ENCODE data around the gene RIMS4. TPM values are rescaled to one million over a fixed set of nuclear protein-coding genes. Genes with fewer than 3 reads are reported as not detected.

The RIMS4 gene
- not detected in 2 replicates for total RNA-seq (2011; cell fraction: chromatin; rRNA removed; ENCODE audit: low replicate concordance)
- total RNA-seq (2011; cell fraction: nucleolus; rRNA removed) = not detected in 2 replicates
- not detected in 2 replicates for total RNA-seq (2011; cell fraction: nucleoplasm; rRNA removed)
- not detected in 2 replicates for total RNA-seq (2014; rRNA removed)
- not detected in 2 replicates for total RNA-seq (2014; rRNA removed; fragmentation: Illumina TruSeq; extraction: Trizol)
- total RNA-seq (2015; rRNA removed; fragmentation: Illumina TruSeq; extraction: Trizol) = not detected in 2 replicates
- not detected in 2 replicates for total RNA-seq (2021)
- not detected in 2 replicates for polyA plus RNA-seq (2011; rRNA removed)
- 0.01 TPM in 1 of 2 replicates, not detected in the other for polyA plus RNA-seq (2011; cell fraction: cytosol; rRNA removed)
- not detected in 2 replicates for polyA plus RNA-seq (2011; cell fraction: nucleus; rRNA removed)
- 0.03 TPM in 1 of 2 replicates, not detected in the other for polyA plus RNA-seq (2012)
- polyA plus RNA-seq (2014; fragmentation: Illumina TruSeq; extraction: Trizol) = not detected in 2 replicates
- not detected for polyA plus RNA-seq (2014; fragmentation: Nextera tagmentation; extraction: Ambion mirVana)
- polyA plus RNA-seq (2014; rRNA removed) = 0.01 and 0.04 TPM in 2 replicates
- not detected in 2 replicates for polyA minus RNA-seq (2011; rRNA and poly(A)+ RNA removed)
- polyA minus RNA-seq (2011; cell fraction: cytosol; rRNA and poly(A)+ RNA removed) = not detected in 2 replicates
- not detected in 2 replicates for polyA minus RNA-seq (2011; cell fraction: nucleus; rRNA and poly(A)+ RNA removed)
- Bru-seq, nascent RNA = percentile 2 among the genes with signal in this experiment
- BruChase-seq, experiment 1, labeled RNA remaining after a 2-hour chase = percentile 2 among the genes with signal in this experiment
- percentile 2 among the genes with signal in this experiment for BruChase-seq, experiment 2, labeled RNA remaining after a 6-hour chase
- long read RNA-seq, experiment 1 = 0 reads
- long read RNA-seq, experiment 2 = 0 reads
- long read RNA-seq, experiment 3 = 0 reads

GRCh38 chr20:44810391-44811149, at the start of gene RIMS4:
TSS of gene RIMS4 (minus strand) at chr20:44810546. CDS start at chr20:44810271, 275 bp downstream.
- Histone ChIP-seq H3K9ac (ENCODE audit: insufficient read depth in 1 of 2, low read depth in 2 of 2, low read length in 2 of 2) (no peak within 1 kb of the TSS), H3K36me3 (ENCODE audit: control insufficient read depth, insufficient read depth, low read length) (no peaks in the 10 kb centered on the region), H4K20me1 (replicated peaks; ENCODE audit: control insufficient read depth, insufficient read depth, low read length) (no peaks in the 10 kb centered on the region), H2AFZ (ENCODE audit: low read depth, low read length) (no peak within 1 kb of the TSS), H3K9me3 (replicated peaks; ENCODE audit: control insufficient read depth, insufficient read depth, low read depth, low read length) (peaks cover 4% of the 10 kb centered on the region; the same call in 1 of the 2 replicates), H3K79me2 (ENCODE audit: control insufficient read depth, insufficient read depth, low read length) (no peaks in the 10 kb centered on the region), H3K9me1 (ENCODE audit: control insufficient read depth, insufficient read depth, low read length) (no peaks in the 10 kb centered on the region), H3K4me1 (replicated peaks in 1 of 2; ENCODE audit: control insufficient read depth in 2 of 2, insufficient read depth in 2 of 2, low read length in 2 of 2) (no peaks in the 10 kb centered on the region), H3K27me3 (ENCODE audit: control insufficient read depth in 2 of 2, insufficient read depth in 2 of 2, low read length in 2 of 2) (peaks cover 9 to 35% of the 10 kb centered on the region in 2 experiments; a peak in 3 of 5 replicates), H3K27ac (ENCODE audit: extremely low read depth, low read depth, low read length) (no peak within 1 kb of the TSS), H3K4me2 (ENCODE audit: insufficient read depth, low read length) (no peak within 1 kb of the TSS), H3K4me3 (no peak within 1 kb of the TSS)
- TF ChIP-seq ZNF134 (CRISPR knock-in tag; conservative IDR thresholded peaks at IDR 0.05) (no peak), GATA2 (CRISPR knock-in tag; IDR thresholded peaks at IDR 0.05) (no peak), SRSF7 (optimal IDR thresholded peaks at IDR 0.05; ENCODE audit: low read depth, low read length) (no peak), RBM39 (optimal IDR thresholded peaks at IDR 0.05; ENCODE audit: low read depth, low read length) (no peak), BCL6 (CRISPR knock-in tag; IDR thresholded peaks at IDR 0.05) (no peak), ZFP1 (CRISPR knock-in tag; IDR thresholded peaks at IDR 0.05) (no peak), ZNF263 (CRISPR knock-in tag; IDR thresholded peaks at IDR 0.05; ENCODE audit: borderline replicate concordance) (no peak), SMARCB1 (IDR thresholded peaks at IDR 0.05; ENCODE audit: insufficient read length, low read depth) (no peak), TFAP4 (CRISPR knock-in tag; IDR thresholded peaks at IDR 0.05; ENCODE audit: borderline replicate concordance) (no peak), KDM2B (CRISPR knock-in tag; IDR thresholded peaks at IDR 0.05) (no peak), HMGXB4 (CRISPR knock-in tag; IDR thresholded peaks at IDR 0.05) (no peak), ZNF76 (CRISPR knock-in tag; IDR thresholded peaks at IDR 0.05; ENCODE audit: borderline replicate concordance) (no peak), HNRNPUL1 (IDR thresholded peaks at IDR 0.05; ENCODE audit: low read length) (no peak), MCM5 (IDR thresholded peaks at IDR 0.05; ENCODE audit: low read depth) (no peak)
- no TSS peak for BruUV-seq (replicated peaks)
- DNase-seq (ENCODE audit: extremely low read depth in 1 of 4, low spot score in 3 of 4) (no peak), FAIRE-seq (no peak), ATAC-seq (no peak)
- in situ Hi-C loops (cut with MboI) = no loop called here
- 31% methylated on average over 18 of the region's 89 CpGs for WGBS (ENCODE audit: insufficient coverage, low coverage, missing lambda C conversion rate)
- POLR2A ChIA-PET = no interaction called here
- intact Hi-C loops (cut with micrococcal nuclease) = no loop called here
- CTCF ChIA-PET (ENCODE audit: low intra/inter-chr PET ratio) = no interaction called here
